ENCODE data around the gene EIF4G3.
"Not testable (repeated sequence)": the region's sequence is repeated elsewhere in the genome, so short reads cannot be mapped to it uniquely, and the experiment has no call there.

The EIF4G3 gene

DNA sequence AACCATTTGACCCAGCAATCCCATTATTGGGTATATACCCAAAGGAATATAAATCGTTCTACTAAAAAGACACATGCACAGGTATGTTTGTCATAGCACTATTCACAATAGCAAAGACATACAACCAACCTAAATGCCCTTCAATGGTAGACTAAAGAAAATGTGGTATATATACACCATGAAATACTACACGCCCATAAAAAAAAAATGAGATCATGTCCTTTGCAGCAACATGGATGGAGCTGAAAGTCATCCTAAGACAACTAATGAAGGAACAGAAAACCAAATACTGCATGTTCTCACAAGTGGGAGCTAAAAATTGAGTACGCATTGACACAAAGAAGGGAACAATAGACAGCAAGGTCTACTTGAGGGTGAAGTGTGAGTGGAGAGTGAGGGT is 72.0 kb downstream of the EIF4G3 start:
- no peak for DNase-seq

DNA sequence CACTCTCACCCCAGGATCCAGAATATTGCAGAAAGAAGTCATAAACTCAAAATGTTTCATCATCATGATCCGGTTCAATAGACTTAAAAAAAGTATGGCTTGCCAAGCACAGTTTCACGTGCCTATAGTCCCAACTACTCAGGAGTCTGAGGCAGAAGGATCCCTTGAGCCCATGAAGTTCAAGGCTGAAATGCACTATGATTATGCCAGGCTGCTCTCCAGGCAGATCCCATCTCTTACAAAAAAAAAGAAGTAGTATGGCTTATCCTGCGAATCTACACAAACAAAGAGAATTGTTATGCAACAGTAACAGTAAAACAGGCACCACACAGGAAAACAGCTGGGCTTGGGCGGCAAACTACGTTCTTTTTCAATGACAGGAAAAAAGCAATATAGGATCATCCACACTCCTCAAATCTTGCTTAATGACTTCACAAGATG is 76.2 kb downstream of the EIF4G3 start:
- no peak for DNase-seq

DNA sequence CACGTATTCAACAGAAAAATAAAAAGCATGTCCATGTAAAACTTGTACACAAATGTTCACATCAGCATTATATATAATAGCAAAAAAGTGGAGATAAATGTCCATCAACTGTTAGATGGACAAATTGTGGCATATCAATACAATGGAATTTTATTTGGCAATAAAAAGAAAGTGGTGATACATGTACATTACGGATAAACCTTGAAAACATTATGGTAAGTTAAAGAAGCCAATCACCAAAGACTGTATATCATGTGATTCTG is 76.9 kb downstream of the EIF4G3 start:
- DNase-seq, result no peak

DNA sequence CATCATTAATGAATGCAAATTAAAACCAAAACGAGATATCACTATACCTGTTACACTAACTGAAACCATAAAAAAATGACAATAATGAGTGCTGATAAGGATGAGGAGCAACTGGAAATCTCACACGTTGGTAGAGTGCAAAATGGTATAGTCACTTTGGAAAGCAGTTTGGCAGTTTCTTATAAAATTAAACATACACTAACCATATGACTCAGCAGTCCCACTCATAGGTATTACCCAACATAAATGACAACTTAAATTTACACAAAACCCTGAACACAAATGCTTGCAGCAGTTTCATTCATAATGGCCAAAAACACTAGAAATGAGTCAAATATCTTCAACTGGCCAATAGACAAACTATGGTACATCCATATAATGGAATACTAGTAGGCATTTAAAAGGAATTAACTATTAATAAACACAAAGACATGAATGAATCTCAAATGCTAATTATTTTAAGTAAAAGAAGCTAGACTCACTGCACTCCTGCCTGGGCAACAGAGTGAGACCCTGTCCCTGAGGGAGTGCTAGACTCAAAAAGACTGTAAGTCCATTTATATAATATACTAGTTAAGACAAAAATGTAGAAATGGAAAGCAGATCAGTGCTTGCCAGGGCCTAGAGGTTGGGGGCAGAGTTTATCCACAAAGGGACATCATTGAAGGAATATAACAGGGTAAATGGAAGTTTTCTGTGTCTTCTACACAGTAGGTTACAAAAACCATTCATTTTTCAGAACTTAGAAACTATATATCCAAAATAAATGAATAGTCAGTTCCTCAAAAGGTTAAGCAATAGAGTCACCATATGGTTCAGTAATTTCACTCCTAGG is 77.4 kb downstream of the EIF4G3 start:
- no peak for DNase-seq

DNA sequence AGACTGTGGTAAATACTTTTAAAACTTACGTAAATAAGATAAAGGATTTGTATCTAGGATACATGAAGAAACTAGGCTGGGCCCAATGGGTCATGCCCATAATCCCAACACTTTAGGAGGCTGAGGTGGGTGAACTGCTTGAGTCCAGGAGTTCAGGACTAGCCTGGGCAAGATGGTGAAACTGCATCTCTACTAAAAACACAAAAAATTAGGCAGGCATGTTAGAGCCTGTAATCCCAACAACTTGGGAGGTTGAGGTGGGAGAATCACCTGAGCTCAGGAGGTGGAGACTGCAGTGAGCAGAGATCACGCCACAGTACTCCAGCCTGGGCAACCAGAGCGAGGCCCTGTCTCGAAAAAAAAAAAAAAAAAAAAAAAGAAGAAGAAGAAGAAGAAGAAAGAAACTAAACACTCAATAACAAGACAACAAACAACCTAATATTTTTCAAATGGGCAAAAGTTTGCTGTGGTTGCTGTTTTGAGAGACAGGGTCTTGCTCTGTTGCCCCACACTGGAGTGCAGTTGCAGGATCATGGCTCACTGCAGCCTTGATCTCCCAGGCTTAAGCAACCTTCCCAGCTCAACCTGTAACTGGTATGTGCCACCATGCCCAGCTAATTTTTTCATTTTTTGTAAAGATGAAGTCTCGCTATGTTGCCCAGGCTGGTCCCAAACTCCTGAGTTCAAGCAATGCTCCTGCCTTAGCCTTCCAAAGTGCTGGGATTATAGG is 78.3 kb downstream of the EIF4G3 start:
- no peak for DNase-seq

DNA sequence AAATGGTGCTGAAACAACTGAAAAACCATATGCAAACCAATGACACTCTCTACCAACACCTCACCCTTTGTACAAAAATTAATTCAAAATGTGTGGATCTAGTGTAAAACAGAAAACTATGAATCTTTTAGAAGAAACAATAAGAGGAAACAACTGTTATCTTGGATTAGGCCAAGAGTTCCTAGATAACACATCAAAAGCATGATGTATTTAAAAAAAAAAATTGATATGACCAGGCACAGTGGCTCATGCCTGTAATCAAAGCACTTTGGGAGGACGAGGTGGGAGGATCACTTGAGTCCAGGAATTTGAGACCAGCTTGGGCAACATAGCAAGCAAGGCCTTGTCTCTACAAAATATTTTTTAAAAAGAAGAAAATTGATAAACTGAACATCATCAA is 79.0 kb downstream of the EIF4G3 start:
- DNase-seq, result no peak

DNA sequence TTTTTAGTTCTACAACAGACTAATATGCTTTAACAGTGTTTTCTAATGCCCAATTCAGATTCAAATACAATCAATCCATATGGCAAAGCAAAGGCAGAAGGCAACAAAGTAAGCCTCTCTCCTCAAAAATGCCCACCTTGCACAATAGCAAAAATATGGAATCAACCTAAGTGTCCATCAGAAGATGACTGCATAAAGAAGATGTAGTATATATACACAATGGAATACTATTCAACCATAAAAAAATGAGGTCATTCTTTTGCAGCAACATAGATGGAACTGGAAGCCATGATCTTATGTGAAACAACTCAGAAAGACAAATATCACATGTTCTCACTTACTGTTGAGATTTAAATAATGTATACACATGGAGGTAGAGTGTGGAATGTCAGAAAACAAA is 80.7 kb downstream of the EIF4G3 start:
- no peak for DNase-seq

DNA sequence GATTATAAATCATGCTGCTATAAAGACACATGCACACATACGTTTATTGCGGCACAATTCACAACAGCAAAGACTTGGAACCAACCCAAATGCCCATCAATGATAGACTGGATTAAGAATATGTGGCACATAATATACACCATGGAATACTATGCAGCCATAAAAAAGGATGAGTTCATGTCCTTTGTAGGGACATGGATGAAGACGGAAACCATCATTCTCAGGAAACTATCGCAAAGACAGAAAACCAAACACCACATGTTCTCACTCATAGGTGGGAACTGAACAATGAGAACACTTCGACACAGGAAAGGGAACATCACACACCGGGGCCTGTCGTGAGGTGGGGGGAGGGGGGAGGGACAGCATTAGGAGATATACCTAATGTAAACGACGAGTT is 82.4 kb downstream of the EIF4G3 start:
- DNase-seq, result not testable (repeated sequence)

DNA sequence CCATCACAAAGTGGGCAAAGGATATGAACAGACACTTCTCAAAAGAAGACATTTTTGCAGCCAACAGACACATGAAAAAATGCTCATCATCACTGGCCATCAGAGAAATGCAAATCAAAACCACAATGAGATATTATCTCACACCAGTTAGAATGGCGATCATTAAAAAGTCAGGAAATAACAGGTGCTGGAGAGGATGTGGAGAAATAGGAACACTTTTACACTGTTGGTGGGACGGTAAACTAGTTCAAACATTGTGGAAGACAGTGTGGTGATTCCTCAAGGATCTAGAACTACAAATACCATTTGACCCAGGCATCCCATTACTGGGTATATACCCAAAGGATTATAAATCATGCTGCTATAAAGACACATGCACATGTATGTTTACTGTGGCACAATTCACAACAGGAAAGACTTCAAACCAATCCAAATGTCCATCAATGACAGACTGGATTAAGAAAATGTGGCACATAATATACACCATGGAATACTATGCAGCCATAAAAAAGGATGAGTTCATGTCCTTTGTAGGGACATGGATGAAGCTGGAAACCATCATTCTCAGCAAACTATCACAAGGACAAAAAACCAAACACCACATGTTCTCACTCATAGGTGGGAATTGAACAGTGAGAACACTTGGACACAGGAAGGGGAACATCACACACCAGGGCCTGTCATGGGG is 83.3 kb downstream of the EIF4G3 start:
- not testable (repeated sequence) for DNase-seq

DNA sequence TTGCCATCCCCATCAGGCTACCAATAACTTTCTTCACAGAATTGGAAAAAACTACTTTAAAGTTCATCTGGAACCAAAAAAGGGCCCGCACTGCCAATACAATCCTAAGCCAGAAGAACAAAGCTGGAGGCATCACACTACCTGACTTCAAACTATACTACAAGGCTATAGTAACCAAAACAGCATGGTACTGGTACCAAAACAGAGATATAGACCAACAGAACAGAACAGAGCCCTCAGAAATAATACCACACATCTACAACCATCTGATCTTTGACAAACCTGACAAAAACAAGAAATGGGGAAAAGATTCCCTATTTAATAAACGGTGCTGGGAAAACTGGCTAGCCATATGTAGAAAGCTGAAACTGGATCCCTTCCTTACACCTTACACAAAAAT is 84.2 kb downstream of the EIF4G3 start:
- not testable (repeated sequence) for DNase-seq

DNA sequence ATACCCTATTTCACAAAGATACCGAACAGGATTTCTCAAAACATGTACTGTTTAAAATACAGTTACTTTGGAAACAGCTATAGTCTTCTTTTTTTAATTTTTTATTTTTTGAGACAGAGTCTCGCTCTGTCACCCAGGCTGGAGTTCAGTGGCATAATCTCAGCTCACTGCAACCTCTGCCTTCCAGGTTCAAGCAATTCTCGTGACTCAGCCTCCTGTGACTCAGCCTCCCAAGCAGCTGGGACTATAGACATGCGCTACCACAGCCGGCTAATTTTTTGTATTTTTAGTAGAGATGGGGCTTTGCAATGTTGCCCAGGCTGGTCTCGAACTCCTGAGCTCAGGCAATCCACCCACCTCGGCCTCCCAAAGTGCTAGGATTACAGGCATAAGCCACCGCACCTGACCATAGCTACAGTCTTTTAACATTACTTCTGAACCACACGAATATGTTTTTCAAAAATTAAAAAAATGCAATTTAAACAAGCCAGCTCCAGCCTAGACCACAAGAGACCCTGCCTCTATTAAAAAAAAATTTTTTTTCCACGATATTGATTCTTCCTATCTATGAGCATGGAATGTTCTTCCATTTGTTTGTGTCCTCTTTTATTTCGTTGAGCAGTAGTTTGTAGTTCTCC is 85.5 kb downstream of the EIF4G3 start:
- DNase-seq, result peak in 1 of 2 experiments; percentile 4

DNA sequence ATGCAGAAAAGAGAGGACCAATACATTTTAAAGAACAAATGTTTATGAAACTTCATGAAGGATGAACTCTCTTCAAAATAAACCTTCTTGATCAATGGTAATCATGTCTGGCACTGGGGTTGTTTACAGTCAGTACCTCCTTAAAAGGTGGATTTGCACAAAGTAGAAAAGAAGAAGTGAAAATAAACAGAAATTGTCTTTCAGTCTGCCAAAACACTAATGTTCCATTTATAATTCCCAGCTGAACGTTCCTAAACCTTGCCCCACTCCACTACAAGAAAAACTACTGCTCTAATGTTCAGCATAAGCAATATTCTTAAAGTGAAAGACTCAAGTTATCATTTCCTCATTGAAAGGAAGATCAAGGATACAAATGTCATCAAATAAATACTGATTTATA is 86.2 kb downstream of the EIF4G3 start:
- no peak for DNase-seq

DNA sequence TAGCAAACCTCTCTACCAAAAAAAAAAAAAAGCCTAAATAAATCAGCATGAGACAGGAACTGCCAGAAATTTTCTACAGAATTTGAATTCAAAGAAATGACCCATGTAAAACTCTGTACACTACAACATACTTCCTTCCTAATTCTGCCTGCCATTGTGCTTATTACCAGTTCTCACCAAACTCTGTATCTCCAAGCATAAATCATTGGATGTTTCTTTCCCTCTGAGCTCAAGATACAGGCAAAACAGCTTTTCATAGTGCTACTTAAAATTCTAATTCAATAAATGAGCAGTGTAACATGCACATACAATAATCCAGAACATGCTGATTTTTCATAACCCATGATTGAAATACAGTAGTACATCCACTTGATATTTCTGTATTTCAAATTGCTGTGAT is 87.0 kb downstream of the EIF4G3 start:
- no peak for DNase-seq

DNA sequence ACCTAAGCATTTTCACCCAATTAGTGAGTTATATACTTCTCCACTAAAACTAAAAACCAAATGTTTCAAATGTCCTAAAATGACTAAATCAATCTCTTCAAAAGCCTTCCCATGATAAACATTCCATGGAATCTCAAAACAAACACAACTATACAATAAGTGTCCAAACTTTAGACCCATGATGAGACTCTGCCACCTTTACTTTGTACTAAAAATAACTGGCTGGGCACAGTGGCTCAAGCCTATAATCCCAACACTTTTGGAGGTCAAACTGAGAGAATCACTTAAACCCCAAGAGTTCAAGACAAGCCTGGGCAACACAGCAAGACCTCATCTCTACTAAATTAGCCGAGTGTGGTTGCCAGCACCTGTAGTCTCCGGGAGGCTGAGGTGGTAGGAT is 87.4 kb downstream of the EIF4G3 start:
- DNase-seq, result no peak

DNA sequence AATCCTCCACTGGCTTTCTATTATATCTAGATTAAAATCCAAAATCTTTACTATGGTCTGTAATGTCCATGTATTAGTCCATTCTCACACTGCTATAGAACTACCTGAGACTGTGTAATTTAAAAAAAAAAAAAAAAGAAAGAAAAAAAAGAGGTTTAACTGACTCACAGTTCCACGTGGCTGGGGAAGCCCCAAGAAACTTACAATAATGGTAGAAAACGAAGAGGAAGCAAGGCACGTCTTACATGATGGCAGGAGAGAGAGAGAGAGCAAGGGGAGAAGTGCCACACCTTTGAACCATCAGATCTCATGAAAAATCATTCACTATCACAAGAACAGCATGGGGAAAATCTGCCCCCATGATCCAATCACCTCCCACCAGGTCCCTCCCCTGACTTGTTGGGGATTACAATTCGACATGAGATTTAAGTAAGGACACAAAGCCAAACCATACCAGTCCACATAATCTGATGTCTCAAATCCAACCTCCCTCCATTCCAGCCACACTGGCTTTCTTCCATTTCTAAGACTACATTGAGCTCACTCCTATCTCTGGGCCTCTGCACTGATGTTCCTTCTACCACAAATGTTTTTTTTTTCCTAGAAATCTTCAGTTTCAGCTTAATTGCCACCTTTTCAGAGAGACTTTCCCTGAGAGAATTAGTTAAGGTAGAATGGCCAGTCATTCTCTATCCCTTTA is 92.4 kb downstream of the EIF4G3 start:
- DNase-seq, result peak in 1 of 2 experiments; percentile 2

DNA sequence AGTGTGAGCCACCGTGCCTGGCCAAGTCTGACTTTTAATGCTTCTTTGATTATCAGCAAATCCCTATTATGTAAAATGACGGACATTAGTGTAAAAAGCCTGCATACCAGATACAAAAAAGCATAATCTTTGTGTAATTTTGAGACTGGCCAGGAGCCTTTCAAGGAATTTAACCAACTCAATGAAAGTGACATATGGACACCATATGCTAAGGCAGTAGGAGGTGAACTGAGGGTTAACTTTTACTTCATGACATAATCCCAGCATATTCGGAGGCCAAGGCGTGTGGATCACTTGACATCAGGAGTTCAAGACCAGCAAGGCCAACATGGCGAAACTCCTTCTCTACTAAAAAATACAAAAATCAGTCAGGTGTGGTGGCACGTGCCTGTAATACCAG is 94.6 kb downstream of the EIF4G3 start:
- no peak for DNase-seq

DNA sequence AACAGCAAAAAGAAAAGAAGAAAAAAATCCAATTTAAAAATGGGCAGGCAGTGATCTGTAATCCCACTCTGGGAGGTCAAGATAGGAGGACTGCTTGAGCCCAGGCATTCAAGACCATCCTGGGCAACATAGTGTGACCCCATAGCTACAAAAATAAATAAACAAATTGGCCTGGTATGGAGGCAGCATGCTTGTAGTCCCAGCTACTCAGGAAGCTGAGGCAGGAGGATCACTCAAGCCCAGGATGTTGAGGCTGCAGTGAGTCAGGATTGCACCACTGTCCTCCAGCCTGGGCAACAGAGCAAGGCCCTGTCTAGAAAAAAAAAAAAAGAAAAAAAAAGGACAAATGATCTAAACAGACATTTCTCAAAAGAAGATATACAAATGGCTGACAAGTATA is 99.6 kb downstream of the EIF4G3 start:
- no peak for DNase-seq

DNA sequence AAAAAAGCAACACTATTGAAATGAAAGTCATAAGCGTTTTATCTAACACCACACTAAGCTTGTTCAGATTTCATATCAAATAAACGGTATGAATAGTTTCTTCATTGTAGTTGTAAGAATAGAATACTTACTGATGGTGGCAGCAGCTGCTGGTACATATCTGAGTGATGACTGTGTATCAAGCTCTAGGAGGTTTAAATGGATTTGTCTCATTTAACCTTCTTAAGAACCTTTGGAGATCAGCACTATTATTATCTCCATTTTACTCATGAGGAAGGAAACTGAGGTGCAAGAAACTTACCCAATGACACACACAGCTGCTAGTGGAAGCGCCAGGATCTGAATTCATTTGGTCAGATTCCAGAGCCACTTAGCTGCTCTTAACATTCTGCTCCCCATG is 104.0 kb downstream of the EIF4G3 start:
- DNase-seq, result no peak

DNA sequence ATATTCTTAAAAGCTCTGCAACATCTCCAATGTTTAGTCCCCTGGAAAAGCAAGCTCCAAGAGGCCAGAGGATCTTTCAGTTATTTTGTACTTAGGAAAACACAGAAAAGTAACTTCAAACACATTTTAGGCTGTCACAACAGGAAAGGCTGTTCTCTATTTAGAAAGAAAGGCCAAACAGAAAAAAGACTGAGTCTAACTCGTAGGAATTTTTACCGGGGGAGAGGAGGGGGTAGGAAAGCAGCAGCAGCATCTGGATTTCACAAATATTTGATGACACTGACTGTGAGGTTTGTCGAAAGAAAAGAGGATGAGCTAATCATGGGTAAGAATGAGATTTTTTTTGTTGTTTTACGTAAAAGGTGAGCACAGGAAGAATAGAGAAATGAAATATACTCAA is 107.1 kb downstream of the EIF4G3 start:
- DNase-seq, result no peak

DNA sequence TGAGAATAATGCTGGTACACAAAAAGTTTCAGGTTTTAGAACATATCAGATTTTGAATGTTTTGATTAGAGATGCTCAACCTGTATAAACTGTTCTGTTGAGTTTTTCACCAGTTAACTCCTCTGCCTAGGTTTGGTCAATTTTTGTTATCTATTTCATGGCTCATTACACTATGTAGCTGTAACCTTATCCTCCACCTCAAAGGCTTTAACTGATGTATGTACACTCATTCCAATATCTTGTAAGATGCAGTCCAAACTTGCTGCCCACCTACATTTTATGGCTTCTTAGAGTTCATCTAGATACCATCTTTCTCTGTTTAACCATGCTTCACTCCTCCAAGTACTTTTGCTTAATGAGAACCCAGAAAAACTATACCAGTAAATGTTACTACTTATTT is 107.8 kb downstream of the EIF4G3 start:
- DNase-seq, result no peak

DNA sequence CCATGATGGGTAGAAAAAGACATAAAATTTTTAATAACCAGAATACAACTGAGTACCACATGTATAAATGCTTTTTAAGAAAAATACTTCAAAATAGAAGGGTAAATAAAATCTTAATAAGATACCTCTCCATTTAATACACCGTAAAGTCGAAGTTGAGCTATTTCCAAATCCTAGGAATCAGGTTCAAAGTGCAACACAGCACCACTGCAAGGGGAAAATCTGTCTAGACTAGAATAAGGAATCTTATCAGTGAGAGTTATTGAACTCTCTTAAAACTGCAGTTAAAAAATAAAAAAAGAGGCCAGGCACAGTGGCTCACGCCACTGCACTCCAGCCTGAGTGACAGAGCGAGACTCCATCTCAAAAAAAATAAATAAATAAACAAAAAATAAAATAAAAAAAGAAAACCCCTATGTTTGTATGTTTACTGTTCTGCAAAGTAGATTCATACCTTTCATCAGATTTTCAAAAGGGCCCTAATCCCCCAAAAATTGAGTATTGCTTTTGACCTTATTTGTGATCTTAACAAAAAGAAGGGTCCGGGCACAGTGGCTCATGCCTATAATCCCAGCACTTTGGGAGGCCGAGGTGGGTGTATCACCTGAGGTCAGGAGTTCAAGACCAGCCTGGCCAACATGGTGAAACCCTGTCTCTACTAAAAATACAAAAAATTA is 109.0 kb downstream of the EIF4G3 start:
- DNase-seq, result no peak

DNA sequence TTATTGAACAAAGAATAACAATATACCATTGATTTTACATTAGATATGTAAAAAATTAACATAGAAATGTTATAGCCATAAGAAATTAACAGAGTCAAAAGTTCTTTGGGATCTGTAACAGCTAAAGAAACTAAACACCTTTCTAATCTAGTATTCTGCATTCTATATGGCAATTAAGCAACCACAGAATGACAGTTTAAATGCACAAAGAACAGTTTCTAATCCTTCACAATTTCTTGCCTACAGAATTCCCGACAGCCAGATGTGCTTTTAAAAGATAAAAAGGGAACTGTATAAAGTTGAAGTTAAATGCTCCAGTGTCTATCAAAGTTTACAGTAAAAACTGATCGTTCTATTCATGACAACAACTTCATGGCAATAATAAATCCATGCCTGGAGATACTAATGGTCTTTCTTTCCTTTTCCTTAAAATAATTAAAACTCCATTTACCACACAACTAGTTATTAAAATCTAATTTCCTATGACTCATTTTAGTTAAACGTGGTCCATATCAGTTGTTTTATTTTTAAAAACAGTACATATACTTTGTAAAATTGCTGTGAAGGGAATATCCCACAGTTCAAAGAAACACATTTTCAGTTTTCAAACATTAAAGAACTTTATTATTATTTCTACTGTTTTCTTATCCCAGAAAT is 110.2 kb downstream of the EIF4G3 start:
- DNase-seq, result no peak

Data from stimulated activated CD4-positive, alpha-beta T cell treated with anti-CD3 and anti-CD28 coated beads, Interleukin-4, amount 100 ng/mL, for 4 hours (primary cell).